HG02938 (cell line): ENCODE measurements around the gene GRM4.

Experiments used
- ATAC-seq: cut with Tn5 transposase; IDR thresholded peaks from one replicate; pipeline ENCODE4 v1.9.1; 2021; ENCODE audit warnings: mild to moderate bottlenecking, moderate library complexity; ENCODE audit not compliant: unreplicated experiment

Gene GRM4

GRCh38 chr6:34110610-34111009, 35.3 kb downstream of the GRM4 start:
- ATAC-seq, result no peak

GRCh38 chr6:34108176-34108575, 37.7 kb downstream of the GRM4 start:
- ATAC-seq, result no peak

- ATAC-seq, result no peak
Observed at GRCh38 chr6:34106900-34107299, 39.0 kb downstream of the GRM4 start.

- no peak for ATAC-seq
Observed at GRCh38 chr6:34106421-34106820, 39.5 kb downstream of the GRM4 start.

- ATAC-seq, result no peak
Observed at GRCh38 chr6:34104628-34105027, 41.3 kb downstream of the GRM4 start.

- no peak for ATAC-seq
Observed at GRCh38 chr6:34104186-34104585, 41.7 kb downstream of the GRM4 start.

GRCh38 chr6:34103321-34103720, 42.6 kb downstream of the GRM4 start:
- no peak for ATAC-seq

- no peak for ATAC-seq
Observed at GRCh38 chr6:34102696-34103095, 43.2 kb downstream of the GRM4 start.

- no peak for ATAC-seq
Observed at GRCh38 chr6:34102099-34102656, 43.7 kb downstream of the GRM4 start.

- no peak for ATAC-seq
Observed at GRCh38 chr6:34100788-34101187, 45.1 kb downstream of the GRM4 start.

GRCh38 chr6:34099878-34100277, 46.0 kb downstream of the GRM4 start:
- no peak for ATAC-seq

GRCh38 chr6:34098045-34098936, 47.6 kb downstream of the GRM4 start:
- no peak for ATAC-seq

- no peak for ATAC-seq
Observed at GRCh38 chr6:34096814-34097213, 49.1 kb downstream of the GRM4 start.

- no peak for ATAC-seq
Observed at GRCh38 chr6:34096193-34096592, 49.7 kb downstream of the GRM4 start.

GRCh38 chr6:34095741-34096140, 50.1 kb downstream of the GRM4 start:
- ATAC-seq, result no peak

GRCh38 chr6:34095136-34095505, 50.8 kb downstream of the GRM4 start:
- ATAC-seq, result no peak

GRCh38 chr6:34094474-34095135, 51.3 kb downstream of the GRM4 start:
- no peak for ATAC-seq

- no peak for ATAC-seq
Observed at GRCh38 chr6:34093854-34094430, 51.9 kb downstream of the GRM4 start.

- no peak for ATAC-seq
Observed at GRCh38 chr6:34093206-34093605, 52.7 kb downstream of the GRM4 start.

- no peak for ATAC-seq
Observed at GRCh38 chr6:34092631-34093030, 53.3 kb downstream of the GRM4 start.

- no peak for ATAC-seq
Observed at GRCh38 chr6:34090935-34091334, 55.0 kb downstream of the GRM4 start.

- ATAC-seq, result no peak
Observed at GRCh38 chr6:34090529-34090928, 55.4 kb downstream of the GRM4 start.
